Breast epithelium (tissue), 3 donors: ENCODE measurements around the gene PLPPR3.

Source experiments
- POLR2AphosphoS5 ChIP-seq, 3 donors: sonication (generic); formaldehyde crosslinking; IDR thresholded peaks; one replicate each; pipeline ENCODE4 v1.6.1; 2017; ENCODE audit warnings: antibody characterized with exemption in 3 of 3
- TF ChIP-seq, protein P1 (sequence below), 3 donors: fragments of 450-650 bp; IDR thresholded peaks; one replicate each; pipeline ENCODE4 v1.5.1; 2016 to 2017; ENCODE audit warnings: antibody characterized with exemption in 3 of 3, mild to moderate bottlenecking in 3 of 3, moderate library complexity in 3 of 3

DNA sequence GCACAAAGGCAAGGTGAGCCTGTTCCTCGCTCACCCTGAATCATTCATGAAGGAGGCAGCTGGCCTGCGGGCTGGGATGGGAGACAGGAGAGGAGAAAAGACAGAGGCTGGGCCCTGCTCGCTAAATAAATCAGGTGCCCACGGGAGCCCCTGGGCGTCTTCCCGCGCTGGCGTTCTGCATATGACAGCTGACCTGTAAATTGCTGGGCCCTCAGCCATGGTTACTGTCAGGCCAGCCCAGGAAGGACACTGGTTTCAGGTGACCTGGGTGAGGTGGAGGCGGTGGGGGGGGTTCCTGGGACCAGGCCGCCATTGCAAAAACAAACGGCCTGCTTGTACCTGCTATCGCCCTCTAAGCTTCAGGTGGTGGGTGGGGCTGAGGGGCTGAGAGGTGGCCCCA lies 27.9 kb downstream of the PLPPR3 start:
- TF ChIP-seq POLR2AphosphoS5 (IDR thresholded peaks at IDR 0.05): no peak
- TF ChIP-seq, protein P1, sequence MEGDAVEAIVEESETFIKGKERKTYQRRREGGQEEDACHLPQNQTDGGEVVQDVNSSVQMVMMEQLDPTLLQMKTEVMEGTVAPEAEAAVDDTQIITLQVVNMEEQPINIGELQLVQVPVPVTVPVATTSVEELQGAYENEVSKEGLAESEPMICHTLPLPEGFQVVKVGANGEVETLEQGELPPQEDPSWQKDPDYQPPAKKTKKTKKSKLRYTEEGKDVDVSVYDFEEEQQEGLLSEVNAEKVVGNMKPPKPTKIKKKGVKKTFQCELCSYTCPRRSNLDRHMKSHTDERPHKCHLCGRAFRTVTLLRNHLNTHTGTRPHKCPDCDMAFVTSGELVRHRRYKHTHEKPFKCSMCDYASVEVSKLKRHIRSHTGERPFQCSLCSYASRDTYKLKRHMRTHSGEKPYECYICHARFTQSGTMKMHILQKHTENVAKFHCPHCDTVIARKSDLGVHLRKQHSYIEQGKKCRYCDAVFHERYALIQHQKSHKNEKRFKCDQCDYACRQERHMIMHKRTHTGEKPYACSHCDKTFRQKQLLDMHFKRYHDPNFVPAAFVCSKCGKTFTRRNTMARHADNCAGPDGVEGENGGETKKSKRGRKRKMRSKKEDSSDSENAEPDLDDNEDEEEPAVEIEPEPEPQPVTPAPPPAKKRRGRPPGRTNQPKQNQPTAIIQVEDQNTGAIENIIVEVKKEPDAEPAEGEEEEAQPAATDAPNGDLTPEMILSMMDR (IDR thresholded peaks at IDR 0.05): no peak
